ENCODE data around the gene FCRLA.
"Not testable (repeated sequence)": the region's sequence is repeated elsewhere in the genome, so short reads cannot be mapped to it uniquely, and the experiment has no call there.

Gene FCRLA

GRCh38 chr1:161706113-161706481, 932 bp upstream of the FCRLA start:
- DNase-seq: no peak

- no peak for DNase-seq
Observed at GRCh38 chr1:161707503-161707902, 474 bp downstream of the FCRLA start.

DNA sequence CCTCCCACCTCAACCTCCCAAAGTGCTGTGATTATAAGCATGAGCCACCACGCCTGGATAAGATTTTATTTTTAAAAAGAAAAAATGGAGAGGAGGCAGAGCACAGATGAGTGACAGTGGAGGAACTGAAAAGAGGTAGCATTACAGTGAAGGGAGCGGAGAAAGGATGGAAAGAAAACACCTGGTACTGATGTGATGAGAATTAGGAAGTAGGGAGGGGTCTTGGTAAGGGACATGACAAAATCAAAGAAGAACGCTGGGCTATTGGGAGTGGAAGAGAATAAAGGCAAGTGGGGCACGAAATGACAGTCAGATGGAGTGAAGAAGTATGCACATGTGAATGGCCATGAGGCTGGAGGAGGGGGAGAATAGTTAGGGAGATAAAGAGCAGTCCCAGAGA, 2.3 kb downstream of the FCRLA start:
- no peak for DNase-seq

- DNase-seq: no peak
Observed at GRCh38 chr1:161710560-161710959, 3.5 kb downstream of the FCRLA start.

- no peak for DNase-seq
Observed at GRCh38 chr1:161718559-161719324, 11.7 kb downstream of the FCRLA start.

- no peak for DNase-seq
Observed at GRCh38 chr1:161719325-161719611, 12.2 kb downstream of the FCRLA start.

- DNase-seq: no peak
Observed at GRCh38 chr1:161720422-161720821, 13.4 kb downstream of the FCRLA start.

- no peak for DNase-seq
Observed at GRCh38 chr1:161720956-161721737, 14.1 kb downstream of the FCRLA start, which contains the start of gene FCRLB. Gene FCRLB (plus strand): TSS chr1:161721544. CDS start chr1:161722673, 1,129 bp downstream.

GRCh38 chr1:161721738-161722343, 14.8 kb downstream of the FCRLA start:
- peak; percentile 17 for DNase-seq

GRCh38 chr1:161722406-161722805, 15.4 kb downstream of the FCRLA start:
- no peak for DNase-seq

DNA sequence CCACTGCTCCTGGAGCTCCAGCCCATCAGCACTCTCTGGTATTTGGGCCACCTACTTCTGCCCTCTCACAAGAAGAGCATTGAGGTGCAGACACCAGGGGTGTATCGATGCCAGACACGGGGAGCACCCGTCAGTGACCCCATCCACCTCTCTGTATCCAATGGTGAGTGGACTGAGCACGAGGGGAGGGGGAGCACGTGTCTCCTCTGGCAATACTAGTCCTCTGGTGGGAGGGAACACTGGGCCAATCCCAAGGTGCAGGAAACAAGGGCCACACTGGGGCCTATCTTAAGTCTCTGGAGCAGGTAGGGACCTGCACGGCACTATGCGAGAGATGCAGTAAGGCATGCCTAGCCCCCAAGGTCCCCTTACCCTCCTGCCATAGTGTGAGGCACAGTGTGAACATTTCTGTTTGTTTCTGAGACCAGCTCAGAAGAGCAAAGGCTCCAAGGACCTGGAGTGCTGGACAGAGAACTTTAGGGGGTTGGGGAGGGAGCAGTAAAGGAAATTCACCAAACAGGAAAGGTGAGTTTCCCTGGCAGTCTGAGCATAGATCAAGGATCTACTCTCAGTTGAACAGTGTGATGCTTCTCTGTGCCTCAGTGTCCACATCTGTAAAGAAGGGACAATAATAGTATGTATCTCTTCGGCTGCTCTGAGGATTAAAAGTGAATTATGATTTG, 16.6 kb downstream of the FCRLA start:
- no peak for DNase-seq

DNA sequence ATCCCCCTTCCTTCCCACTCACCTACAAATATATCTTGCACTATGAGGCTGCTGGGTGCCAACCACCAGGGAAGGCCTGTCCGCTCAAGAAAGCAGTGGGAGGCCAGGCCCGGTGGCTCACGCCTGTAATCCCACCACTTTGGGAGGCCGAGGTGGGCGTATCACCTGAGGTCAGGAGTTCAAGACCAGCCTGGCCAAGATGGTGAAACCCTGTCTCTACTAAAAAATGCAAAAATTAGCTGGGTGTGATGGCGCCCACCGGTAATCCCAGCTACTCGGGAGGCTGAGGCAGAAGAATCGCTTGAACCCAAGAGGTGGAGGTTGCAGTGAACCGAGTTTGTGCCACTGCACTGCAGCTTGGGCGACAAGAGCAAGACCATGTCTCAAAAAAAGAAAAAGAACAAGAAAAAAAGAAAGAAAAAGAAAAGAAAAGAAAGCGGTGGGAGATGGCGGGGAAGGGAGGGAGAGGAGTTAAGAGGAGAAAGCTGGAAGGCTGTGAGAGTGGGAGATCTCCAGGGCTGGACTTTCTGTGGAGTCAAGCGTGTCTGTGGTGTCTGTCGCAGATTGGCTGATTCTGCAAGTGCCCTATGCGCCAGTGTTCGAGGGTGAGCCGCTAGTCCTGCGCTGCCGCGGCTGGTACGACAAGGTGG, 18.4 kb downstream of the FCRLA start:
- not testable (repeated sequence) for DNase-seq

DNA sequence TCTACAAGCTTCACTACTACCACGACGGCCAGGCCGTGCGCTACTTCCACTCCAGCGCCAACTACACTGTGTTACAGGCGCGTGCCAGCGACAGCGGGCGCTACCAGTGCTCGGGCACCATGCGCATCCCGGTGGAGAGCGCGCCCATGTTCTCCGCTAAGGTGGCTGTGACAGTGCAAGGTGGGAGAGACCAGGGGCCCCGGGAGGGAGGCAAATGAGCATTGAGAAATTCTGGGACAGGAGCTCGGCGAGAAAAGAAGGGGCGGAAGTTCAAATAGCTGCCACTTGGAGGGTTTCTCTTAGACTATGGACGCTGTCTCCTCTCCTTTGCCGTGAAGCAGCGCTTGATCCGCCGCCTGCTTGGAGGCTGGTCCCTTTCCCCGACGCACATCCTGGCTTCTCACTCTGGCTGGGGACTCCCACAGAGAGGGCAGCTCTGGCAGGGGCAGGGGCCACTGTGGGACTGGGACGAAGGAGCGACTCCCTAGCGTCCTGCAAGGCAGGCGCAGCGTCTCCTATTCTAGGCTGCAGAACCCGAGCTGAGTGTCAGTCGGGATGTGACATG, 19.0 kb downstream of the FCRLA start:
- DNase-seq: peak; percentile 41

DNA sequence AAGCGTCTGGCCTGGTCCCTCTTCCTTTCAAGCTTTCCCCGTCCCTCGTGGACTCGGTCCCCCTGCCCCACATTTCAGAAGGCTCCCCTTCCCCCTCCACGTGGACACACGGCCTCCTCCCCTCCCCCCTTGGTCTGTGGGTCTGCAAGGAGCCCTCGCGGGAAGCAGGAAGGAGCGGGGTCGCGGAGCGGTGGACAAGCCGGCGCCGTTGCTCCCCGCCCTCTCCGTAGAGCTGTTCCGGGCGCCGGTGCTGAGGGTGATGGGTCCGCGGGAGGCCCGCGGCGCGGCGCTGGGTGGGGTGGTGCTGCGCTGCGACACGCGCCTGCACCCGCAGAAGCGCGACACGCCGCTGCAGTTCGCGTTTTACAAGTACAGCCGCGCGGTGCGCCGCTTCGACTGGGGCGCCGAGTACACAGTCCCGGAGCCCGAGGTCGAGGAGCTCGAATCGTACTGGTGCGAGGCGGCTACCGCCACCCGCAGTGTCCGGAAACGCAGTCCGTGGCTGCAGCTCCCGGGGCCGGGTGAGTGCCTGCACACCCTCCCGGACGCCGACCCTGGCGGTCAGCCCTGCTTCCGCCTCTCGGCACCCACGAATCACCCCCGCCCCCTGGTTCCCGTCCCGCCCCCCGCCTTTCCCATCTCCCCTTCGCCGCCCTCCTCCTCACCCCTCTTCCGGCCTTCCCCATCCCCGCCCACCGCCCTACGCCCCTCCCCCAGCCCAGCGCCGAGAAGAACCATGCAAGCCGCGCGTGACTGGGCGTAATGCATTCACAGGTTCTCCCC, 19.6 kb downstream of the FCRLA start:
- DNase-seq: peak; percentile 63

DNA sequence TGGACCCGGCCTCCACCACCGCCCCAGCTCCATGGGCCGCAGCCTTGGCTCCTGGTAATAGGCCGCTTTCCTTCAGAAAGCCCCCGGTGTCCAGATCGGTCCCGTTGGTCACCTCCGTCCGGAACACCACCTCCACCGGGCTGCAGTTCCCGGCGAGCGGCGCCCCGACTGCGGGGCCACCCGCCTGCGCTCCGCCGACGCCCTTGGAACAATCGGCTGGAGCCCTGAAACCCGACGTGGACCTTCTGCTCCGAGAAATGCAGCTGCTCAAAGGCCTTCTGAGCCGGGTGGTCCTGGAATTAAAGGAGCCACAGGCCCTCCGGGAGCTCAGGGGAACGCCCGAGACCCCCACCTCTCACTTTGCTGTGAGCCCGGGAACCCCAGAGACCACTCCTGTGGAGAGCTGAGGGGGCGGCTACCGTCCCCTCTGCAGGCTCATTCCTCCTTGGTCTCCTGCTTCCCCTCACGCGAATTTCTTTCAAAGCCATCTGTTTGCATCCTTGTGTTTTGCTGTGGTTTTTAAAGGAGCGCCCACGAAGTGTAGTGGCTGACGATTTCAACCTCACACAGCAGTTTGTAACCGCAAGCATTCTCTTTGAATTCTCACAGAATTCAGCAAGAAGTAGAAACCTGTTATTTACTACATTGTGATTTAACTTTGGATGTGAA, 20.4 kb downstream of the FCRLA start:
- DNase-seq: peak; percentile 39

- DNase-seq: no peak
Observed at GRCh38 chr1:161728376-161729226, 21.6 kb downstream of the FCRLA start.

GRCh38 chr1:161730050-161730564, 23.1 kb downstream of the FCRLA start:
- peak; percentile 61 for DNase-seq

DNA sequence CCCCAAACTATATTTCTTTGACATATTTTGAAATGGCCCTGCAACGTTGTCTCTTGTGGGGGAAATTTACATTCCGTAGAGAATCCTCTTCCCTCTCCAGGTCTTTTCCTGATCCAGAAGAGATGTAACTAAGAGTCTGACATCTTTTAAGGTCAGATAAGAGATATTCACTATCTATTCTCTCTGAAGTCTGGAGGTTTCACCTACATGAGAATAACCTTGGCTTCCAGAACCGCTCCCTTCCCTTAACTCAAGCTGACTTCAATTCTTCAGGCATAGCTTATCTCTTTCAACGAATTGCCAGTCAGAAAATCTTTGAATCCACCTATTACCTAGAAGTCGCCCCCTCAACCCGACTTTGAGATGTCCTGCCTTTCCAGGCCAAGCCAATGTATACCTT, 24.2 kb downstream of the FCRLA start:
- no peak for DNase-seq

- DNase-seq: no peak
Observed at GRCh38 chr1:161731981-161732718, 25.1 kb downstream of the FCRLA start.

Measured in activated CD4-positive, alpha-beta T cell treated with anti-CD3 and anti-CD28 coated beads for 48 hours (primary cell).